Measurements from ENCODE around the gene AASDHPPT. TPM values are rescaled to one million over a fixed set of nuclear protein-coding genes. Genes with fewer than 3 reads are reported as not detected.

Gene AASDHPPT
- total RNA-seq, 1 experiment from 2014 or later = 63.4 TPM

GRCh38 chr11:106072804-106073203 is 4.7 kb upstream of the AASDHPPT start:
- no peak for DNase-seq (ENCODE audit: low read depth, low spot score)
- no peak for ATAC-seq
- no peaks in the 10 kb centered on the region for H3K27me3 ChIP-seq (ENCODE audit: control insufficient read depth, insufficient read depth, low read length)
- peaks cover 5% of the 10 kb centered on the region for H3K4me1 ChIP-seq (ENCODE audit: control insufficient read depth, insufficient read depth, low read length)
- CTCF ChIA-PET = no interaction called here
- TF ChIP-seq SIN3A (IDR thresholded peaks at IDR 0.05; ENCODE audit: borderline replicate concordance, insufficient read depth, low read depth, low read length) = no peak
- TF ChIP-seq, protein P1, sequence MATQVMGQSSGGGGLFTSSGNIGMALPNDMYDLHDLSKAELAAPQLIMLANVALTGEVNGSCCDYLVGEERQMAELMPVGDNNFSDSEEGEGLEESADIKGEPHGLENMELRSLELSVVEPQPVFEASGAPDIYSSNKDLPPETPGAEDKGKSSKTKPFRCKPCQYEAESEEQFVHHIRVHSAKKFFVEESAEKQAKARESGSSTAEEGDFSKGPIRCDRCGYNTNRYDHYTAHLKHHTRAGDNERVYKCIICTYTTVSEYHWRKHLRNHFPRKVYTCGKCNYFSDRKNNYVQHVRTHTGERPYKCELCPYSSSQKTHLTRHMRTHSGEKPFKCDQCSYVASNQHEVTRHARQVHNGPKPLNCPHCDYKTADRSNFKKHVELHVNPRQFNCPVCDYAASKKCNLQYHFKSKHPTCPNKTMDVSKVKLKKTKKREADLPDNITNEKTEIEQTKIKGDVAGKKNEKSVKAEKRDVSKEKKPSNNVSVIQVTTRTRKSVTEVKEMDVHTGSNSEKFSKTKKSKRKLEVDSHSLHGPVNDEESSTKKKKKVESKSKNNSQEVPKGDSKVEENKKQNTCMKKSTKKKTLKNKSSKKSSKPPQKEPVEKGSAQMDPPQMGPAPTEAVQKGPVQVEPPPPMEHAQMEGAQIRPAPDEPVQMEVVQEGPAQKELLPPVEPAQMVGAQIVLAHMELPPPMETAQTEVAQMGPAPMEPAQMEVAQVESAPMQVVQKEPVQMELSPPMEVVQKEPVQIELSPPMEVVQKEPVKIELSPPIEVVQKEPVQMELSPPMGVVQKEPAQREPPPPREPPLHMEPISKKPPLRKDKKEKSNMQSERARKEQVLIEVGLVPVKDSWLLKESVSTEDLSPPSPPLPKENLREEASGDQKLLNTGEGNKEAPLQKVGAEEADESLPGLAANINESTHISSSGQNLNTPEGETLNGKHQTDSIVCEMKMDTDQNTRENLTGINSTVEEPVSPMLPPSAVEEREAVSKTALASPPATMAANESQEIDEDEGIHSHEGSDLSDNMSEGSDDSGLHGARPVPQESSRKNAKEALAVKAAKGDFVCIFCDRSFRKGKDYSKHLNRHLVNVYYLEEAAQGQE (IDR thresholded peaks at IDR 0.05; ENCODE audit: insufficient read depth in 1 of 2, low read depth in 2 of 2, low read length in 1 of 2) = no peak
- intact Hi-C loops (cut with micrococcal nuclease; ENCODE audit: unreplicated experiment) = no loop called here
- no peaks in the 10 kb centered on the region for H3K36me3 ChIP-seq (ENCODE audit: control insufficient read depth, insufficient read depth, low read length)
- H3K4me3 ChIP-seq (ENCODE audit: low read depth in 2 of 2, low read length in 2 of 2) = no peak overlapping the region
- in situ Hi-C loops (cut with HindIII; ENCODE audit: low pct_unique_long_range_greater_than_20kb, low sequenced_read_pairs) = no loop called here
- H3K27ac ChIP-seq (ENCODE audit: low read length) = no peak overlapping the region
- POLR2A ChIA-PET = interaction anchor here (0.6 kb wide), 1 partner anchor 73 kb away, joined by 6 read pairs; no protein-coding TSS in a partner anchor
- H3K9me3 ChIP-seq (ENCODE audit: control insufficient read depth, insufficient read depth, low read depth, low read length) = no peaks in the 10 kb centered on the region
- no TSS peak for BruUV-seq (replicated peaks)

- H3K27ac ChIP-seq (ENCODE audit: low read length) = peak overlapping the region; percentile 76
- POLR2A ChIA-PET = no interaction called here
Observed at GRCh38 chr11:106076171-106076918, 1.1 kb upstream of the AASDHPPT start.

More at GRCh38 chr11:106076171-106076918, 1.1 kb upstream of the AASDHPPT start:
- H3K27me3 ChIP-seq (ENCODE audit: control insufficient read depth, insufficient read depth, low read length) = no peaks in the 10 kb centered on the region
- no peaks in the 10 kb centered on the region for H3K9me3 ChIP-seq (ENCODE audit: control insufficient read depth, insufficient read depth, low read depth, low read length)
- CTCF ChIA-PET = no interaction called here
- H3K4me1 ChIP-seq (ENCODE audit: control insufficient read depth, insufficient read depth, low read length) = peaks cover 16% of the 10 kb centered on the region
- DNase-seq (ENCODE audit: low read depth, low spot score) (peak; percentile 28), ATAC-seq (no peak)
- BruUV-seq (replicated peaks) = no TSS peak
- in situ Hi-C loops (cut with HindIII; ENCODE audit: low pct_unique_long_range_greater_than_20kb, low sequenced_read_pairs) (no loop called here), intact Hi-C loops (cut with micrococcal nuclease; ENCODE audit: unreplicated experiment) (loop anchor here (2.0 kb wide), 1 partner anchor 54 kb away; the partner anchor contains the start of gene MSANTD4)
- TF ChIP-seq, protein P1 (IDR thresholded peaks at IDR 0.05; ENCODE audit: insufficient read depth in 1 of 2, low read depth in 2 of 2, low read length in 1 of 2) = no peak
- TF ChIP-seq SIN3A (IDR thresholded peaks at IDR 0.05; ENCODE audit: borderline replicate concordance, insufficient read depth, low read depth, low read length) (no peak), POLR2AphosphoS5 (IDR thresholded peaks at IDR 0.05; ENCODE audit: low read depth, low read length) (no peak), CTCF (IDR thresholded peaks at IDR 0.05) (no peak), TCF7L2 (IDR thresholded peaks at IDR 0.05; ENCODE audit: low read depth, low read length) (no peak)
- H3K4me3 ChIP-seq (ENCODE audit: low read depth in 2 of 2, low read length in 2 of 2) = peak overlapping the region; percentile 90 to 98
- peaks cover 18% of the 10 kb centered on the region for H3K36me3 ChIP-seq (ENCODE audit: control insufficient read depth, insufficient read depth, low read length)

All from Panc1 (cell line).